ENCODE results near the gene OR5H6.

OR5H6 gene

DNA sequence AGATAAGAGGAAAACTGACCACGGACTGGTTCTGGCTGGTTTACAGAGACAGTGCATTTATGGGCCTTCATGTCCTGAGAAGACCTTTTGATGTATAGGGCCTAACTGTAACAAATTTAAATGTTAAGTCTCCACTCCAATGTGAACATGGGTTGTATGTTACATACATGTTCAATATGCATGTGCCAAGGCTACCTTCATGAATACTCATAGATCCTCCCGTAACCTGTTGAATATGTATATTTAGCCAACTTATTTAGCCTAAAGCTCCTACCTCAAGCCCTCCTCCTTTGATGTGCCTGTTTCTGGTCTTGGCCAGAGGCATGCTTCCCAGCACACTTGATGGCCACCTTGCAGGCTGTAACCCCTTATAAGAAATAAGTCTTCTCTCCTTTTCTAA is 18.2 kb downstream of the OR5H6 start, which contains the start of gene OR5H2:
OR5H2 (plus strand) TSS at position 301 of the 400 bp plus-strand sequence. CDS start 398 bp downstream, outside the sequence.
- Mint-ChIP-seq H3K27ac (no peak within 1 kb of the TSS), H3K9me3 (peaks cover under 1 to 1% of the 10 kb centered on the region in 2 donors), H3K4me3 (no peak within 1 kb of the TSS), H3K27me3 (no peaks in the 10 kb centered on the region), H3K4me1 (no peaks in the 10 kb centered on the region), H3K36me3 (no peaks in the 10 kb centered on the region)
- ATAC-seq (replicated peaks): no peak
- DNase-seq: no peak

DNA sequence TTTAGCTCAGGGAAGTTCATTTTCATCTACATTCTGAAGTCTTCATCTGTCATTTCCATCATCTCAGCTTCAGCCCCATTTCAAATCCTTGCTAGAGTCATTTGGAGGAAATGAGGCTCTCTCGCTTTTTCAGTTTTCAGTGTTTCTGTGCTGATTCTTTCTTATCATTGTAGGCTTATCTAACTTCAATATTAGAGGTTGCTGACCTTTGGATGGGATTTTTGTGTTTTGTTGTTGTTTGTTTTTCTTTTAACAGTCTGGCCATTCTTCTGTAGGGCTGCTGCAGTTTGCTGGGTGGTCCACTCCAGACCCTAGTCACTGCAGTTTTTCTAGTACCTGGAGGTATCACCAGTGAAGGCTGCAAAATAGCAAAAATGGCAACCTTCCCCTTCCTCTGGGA is 26.9 kb downstream of the OR5H6 start:
- no peak for ATAC-seq (replicated peaks)

GRCh38 chr3:98291332-98291957 is 27.4 kb downstream of the OR5H6 start:
- no peak overlapping the region for H3K27ac Mint-ChIP-seq
- no peaks in the 10 kb centered on the region for H3K4me1 Mint-ChIP-seq
- ATAC-seq (replicated peaks): no peak
- no peak for DNase-seq
- H3K9me3 Mint-ChIP-seq: peaks cover 3 to 5% of the 10 kb centered on the region in 2 donors
- no peaks in the 10 kb centered on the region for H3K36me3 Mint-ChIP-seq
- H3K4me3 Mint-ChIP-seq: no peak overlapping the region
- H3K27me3 Mint-ChIP-seq: no peaks in the 10 kb centered on the region

More for the DNA sequence above, 26.9 kb downstream of the OR5H6 start:
- H3K4me1 Mint-ChIP-seq: no peaks in the 10 kb centered on the region
- H3K4me3 Mint-ChIP-seq: no peak overlapping the region
- no peak overlapping the region for H3K27ac Mint-ChIP-seq
- H3K27me3 Mint-ChIP-seq: no peaks in the 10 kb centered on the region
- H3K36me3 Mint-ChIP-seq: no peaks in the 10 kb centered on the region
- DNase-seq: no peak
- peaks cover 3 to 5% of the 10 kb centered on the region in 2 donors for H3K9me3 Mint-ChIP-seq

Measured in stimulated activated naive B cell treated with anti-CD40 and anti-IgM and Interleukin-4, amounts not matched to agents 10 μg/mL and 1 μg/mL and 100 μg/mL, for 72 hours (primary cell).